Psoas muscle (tissue), 8 donors: ENCODE results near the gene SLC39A9. TPM values are rescaled to one million over a fixed set of nuclear protein-coding genes. Genes with fewer than 3 reads are reported as not detected.
A peak's percentile ranks its signal among the peaks of the same experiment; 100 is the strongest.

ENCODE experiments used
- ATAC-seq, 4 donors: fragments of 200-7000 bp; cut with Tn5 transposase; one replicate each; pipeline ENCODE4 v1.9.1; 2020; ENCODE audit warnings: moderate library complexity in 3 of 4, mild to moderate bottlenecking in 2 of 4
- DNase-seq, 2 donors: peaks; one replicate each; pipeline ENCODE4 v3.0.0-alpha.2; 2020
- H3K27ac ChIP-seq: fragments of 200-600 bp; one replicate; pipeline ENCODE4 v1.8.0; 2022
- H3K27me3 ChIP-seq, 3 donors: fragments of 200-600 bp in 1 of 3; one replicate each; pipeline versions ENCODE4 v1.6.1 to v1.8.0; 2013 to 2022; ENCODE audit warnings: low read length in 2 of 3, mild to moderate bottlenecking in 2 of 3, moderate library complexity in 1 of 3; ENCODE audit not compliant: insufficient read depth in 3 of 3
- H3K36me3 ChIP-seq, 2 donors: fragments of 200-600 bp in 1 of 2; one replicate each; pipeline versions ENCODE4 v1.6.1 to v1.8.0; 2013 to 2022; ENCODE audit warnings: low read depth in 1 of 2, mild to moderate bottlenecking in 1 of 2, moderate library complexity in 1 of 2; ENCODE audit not compliant: insufficient read depth in 1 of 2
- H3K4me1 ChIP-seq: fragments of 200-600 bp; one replicate; pipeline ENCODE4 v1.8.0; 2022
- H3K4me3 ChIP-seq: fragments of 200-600 bp; one replicate; pipeline ENCODE4 v1.8.0; 2022; ENCODE audit warnings: mild to moderate bottlenecking
- H3K9me3 ChIP-seq: fragments of 200-600 bp; one replicate; pipeline ENCODE4 v1.8.0; 2022
- WGBS, 3 donors: extraction: QIAGEN DNeasy Blood & Tissue Kit; methylation state at CpG; one replicate each; pipeline versions ENCODE4 v1.1.6 to v1.1.7; 2013; 5-methylcytosine and 5-hydroxymethylcytosine counted together
- intact Hi-C, 2 donors: fragments of 100-400 bp; cut with DNase I; formaldehyde crosslinking; loops; one replicate each; pipeline versions ENCODE4 v1.11.0 to v1.14.2; 2022
- polyA plus RNA-seq, 3 donors: library from polyadenylated mRNA; stranded (reverse); fragments of 200-250 nt; gene quantifications; one replicate each; pipeline ENCODE4 v1.2.3, GENCODE V29; 2013
- total RNA-seq, 4 donors: library from RNA; stranded (reverse); fragmentation: NEBNext Ultra II Directional in 2 of 4; extraction: Animal tissue kit (Norgen Biotek cat#: 25700) in 2 of 4; gene quantifications; one replicate each; pipeline versions ENCODE4 v1.2.1 to v1.2.4, GENCODE V29; 2021 to 2023
- TF ChIP-seq, protein P1 (sequence below): fragments of 200-600 bp; IDR thresholded peaks from one replicate; pipeline ENCODE4 v1.8.0; 2022; ENCODE audit warnings: antibody characterized with exemption
- donor health status: healthy with polysubstance abuse.
- donor health status: DM: no; HTN: no; CAD: no; lungs with moderate emphysema.
- donor health status: Bipolar disorder and iron deficiency.
- donor health status: healthy.
- donor health status: DM: yes; HTN: yes; CAD: no.
- donor health status: DM: no; HTN: no; CAD: no.
- donor health status: DM: no; HTN: no; CAD: no.
- donor health status: DM: yes; HTN: yes; CAD: no.

The SLC39A9 gene
- total and polyA plus RNA-seq, 7 donors: 6.1 to 19.8 (median 16.0) TPM

- H3K9me3 ChIP-seq: no peaks in the 10 kb centered on the region
- no peak for DNase-seq
- H3K36me3 ChIP-seq: peaks cover 3 to 49% of the 10 kb centered on the region in 2 donors
- WGBS, 3 donors: 63 to 81% (median 74%) methylated on average over 1 of the region's 1 CpG
- H3K27ac ChIP-seq: no peak overlapping the region
- no peaks in the 10 kb centered on the region for H3K27me3 ChIP-seq
- intact Hi-C loops: no loop called here
- ATAC-seq: no peak
- TF ChIP-seq, protein P1, sequence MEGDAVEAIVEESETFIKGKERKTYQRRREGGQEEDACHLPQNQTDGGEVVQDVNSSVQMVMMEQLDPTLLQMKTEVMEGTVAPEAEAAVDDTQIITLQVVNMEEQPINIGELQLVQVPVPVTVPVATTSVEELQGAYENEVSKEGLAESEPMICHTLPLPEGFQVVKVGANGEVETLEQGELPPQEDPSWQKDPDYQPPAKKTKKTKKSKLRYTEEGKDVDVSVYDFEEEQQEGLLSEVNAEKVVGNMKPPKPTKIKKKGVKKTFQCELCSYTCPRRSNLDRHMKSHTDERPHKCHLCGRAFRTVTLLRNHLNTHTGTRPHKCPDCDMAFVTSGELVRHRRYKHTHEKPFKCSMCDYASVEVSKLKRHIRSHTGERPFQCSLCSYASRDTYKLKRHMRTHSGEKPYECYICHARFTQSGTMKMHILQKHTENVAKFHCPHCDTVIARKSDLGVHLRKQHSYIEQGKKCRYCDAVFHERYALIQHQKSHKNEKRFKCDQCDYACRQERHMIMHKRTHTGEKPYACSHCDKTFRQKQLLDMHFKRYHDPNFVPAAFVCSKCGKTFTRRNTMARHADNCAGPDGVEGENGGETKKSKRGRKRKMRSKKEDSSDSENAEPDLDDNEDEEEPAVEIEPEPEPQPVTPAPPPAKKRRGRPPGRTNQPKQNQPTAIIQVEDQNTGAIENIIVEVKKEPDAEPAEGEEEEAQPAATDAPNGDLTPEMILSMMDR: no peak
- no peaks in the 10 kb centered on the region for H3K4me1 ChIP-seq
- H3K4me3 ChIP-seq: no peak overlapping the region
These were observed 60.6 kb downstream of the SLC39A9 start for GRCh38 chr14:69459122-69459521.

DNA sequence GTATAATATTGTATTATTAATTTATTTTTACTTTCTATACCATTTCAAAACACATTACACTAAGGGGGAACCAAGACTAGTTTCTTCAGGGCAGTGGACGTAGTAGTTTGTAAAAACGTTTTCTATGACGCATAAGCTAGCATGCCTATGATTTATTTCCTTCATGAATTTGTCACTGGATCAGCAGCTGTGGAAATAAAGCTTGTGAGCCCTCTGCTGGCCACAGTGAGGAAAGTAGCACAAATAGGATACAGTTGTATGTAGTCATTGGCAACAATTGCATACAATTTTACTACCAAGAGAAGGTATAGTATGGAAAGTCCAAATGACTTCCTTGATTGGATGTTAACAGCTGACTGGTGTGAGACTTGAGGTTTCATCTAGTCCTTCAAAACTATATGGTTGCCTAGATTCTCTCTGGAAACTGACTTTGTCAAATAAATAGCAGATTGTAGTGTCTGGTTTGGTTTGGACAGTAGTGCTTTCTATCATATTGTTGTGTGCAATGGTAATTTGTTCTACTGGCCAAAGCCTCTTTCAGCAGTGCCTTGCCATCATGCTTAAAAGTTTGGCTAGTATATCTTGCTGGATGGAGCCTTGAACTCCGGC, 61.7 kb downstream of the SLC39A9 start:
- intact Hi-C loops: loop anchor here (1.0 to 2.0 kb wide), 3 partner anchors 61 to 331 kb away; partner anchors contain the start of genes ERH (in 1 of the 2) and SLC39A9 (in 1 of the 2)
- peak; percentile 91 to 98 (median 93) for ATAC-seq
- Histone ChIP-seq H3K9me3 (no peaks in the 10 kb centered on the region), H3K36me3 (peaks cover 3 to 40% of the 10 kb centered on the region in 2 donors), H3K4me3 (no peak overlapping the region), H3K4me1 (no peaks in the 10 kb centered on the region), H3K27ac (no peak overlapping the region), H3K27me3 (no peaks in the 10 kb centered on the region)
- TF ChIP-seq, protein P1: peak; percentile 82
- WGBS, 3 donors: 24 to 27% (median 26%) methylated on average over 4 of the region's 4 CpGs
- peak; percentile 63 to 67 for DNase-seq

DNA sequence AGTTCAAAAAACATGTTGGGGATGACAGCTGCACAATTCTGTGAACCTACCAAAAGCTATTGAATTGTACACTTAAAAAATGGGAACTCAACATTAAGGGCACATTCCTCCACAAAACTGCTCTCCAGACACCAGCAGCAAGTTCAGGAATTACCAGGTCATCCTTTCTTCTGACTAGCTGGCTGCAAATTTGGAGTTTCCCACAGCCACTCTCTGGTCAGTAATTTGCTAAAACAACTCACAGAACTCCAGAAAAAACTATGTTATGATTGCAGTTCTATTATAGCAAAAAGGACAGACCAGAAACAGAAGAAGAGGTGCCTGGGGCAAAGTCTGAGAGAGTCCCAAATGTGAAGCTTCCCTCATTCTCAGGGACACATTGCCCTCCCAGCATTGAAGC, 65.9 kb downstream of the SLC39A9 start:
- Histone ChIP-seq H3K27me3 (no peaks in the 10 kb centered on the region), H3K9me3 (no peaks in the 10 kb centered on the region), H3K4me1 (no peaks in the 10 kb centered on the region), H3K36me3 (no peaks in the 10 kb centered on the region), H3K27ac (no peak overlapping the region), H3K4me3 (no peak overlapping the region)
- TF ChIP-seq, protein P1: no peak
- DNase-seq (no peak), ATAC-seq (no peak)
- intact Hi-C loops: no loop called here

DNA sequence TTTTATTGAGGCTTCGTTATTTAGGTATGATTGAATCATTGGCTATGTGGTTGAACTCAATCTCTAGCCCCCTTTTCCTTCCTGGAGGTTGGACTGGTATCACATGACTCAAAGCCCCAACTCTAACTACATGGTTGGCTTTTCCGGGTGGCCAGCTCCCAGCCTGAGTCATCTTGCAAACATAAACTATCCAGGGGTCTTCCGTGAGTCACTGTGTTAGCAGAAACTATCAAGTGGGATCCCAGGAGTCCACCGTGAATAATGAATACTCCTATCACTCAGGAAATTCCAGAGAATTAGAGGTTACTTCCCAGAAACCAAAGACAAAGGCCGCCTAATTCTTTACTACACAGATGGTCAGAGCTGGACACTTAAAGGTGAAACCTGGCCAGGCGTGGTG, 66.3 kb downstream of the SLC39A9 start:
- Histone ChIP-seq H3K9me3 (no peaks in the 10 kb centered on the region), H3K27me3 (no peaks in the 10 kb centered on the region), H3K27ac (no peak overlapping the region), H3K4me1 (no peaks in the 10 kb centered on the region), H3K4me3 (no peak overlapping the region), H3K36me3 (no peaks in the 10 kb centered on the region)
- ATAC-seq (peak in 1 of 4 donors; percentile 35), DNase-seq (no peak)
- 70 to 79% (median 79%) methylated on average over 6 of the region's 6 CpGs for WGBS, 3 donors
- TF ChIP-seq, protein P1: no peak
- intact Hi-C loops: no loop called here

- no peak overlapping the region for H3K27ac ChIP-seq
- intact Hi-C loops: no loop called here
- no peaks in the 10 kb centered on the region for H3K9me3 ChIP-seq
- ATAC-seq: no peak
- TF ChIP-seq, protein P1: no peak
- peaks cover 0 to 7% (median 0%) of the 10 kb centered on the region in 3 donors for H3K27me3 ChIP-seq
- 67 to 80% (median 70%) methylated on average over 2 of the region's 2 CpGs for WGBS, 3 donors
- H3K4me3 ChIP-seq: no peak overlapping the region
- H3K36me3 ChIP-seq: no peaks in the 10 kb centered on the region
- H3K4me1 ChIP-seq: no peaks in the 10 kb centered on the region
- DNase-seq: no peak
These were observed 70.5 kb downstream of the SLC39A9 start for GRCh38 chr14:69468949-69469348.
